ENCODE results near the gene ELOF1.
A peak's percentile ranks its signal among the peaks of the same experiment; 100 is the strongest.

Gene ELOF1

GRCh38 chr19:11534948-11535347 lies 24.1 kb downstream of the ELOF1 start:
- H3K9me3 ChIP-seq (ENCODE audit: low read depth, low read length), result no peaks in the 10 kb centered on the region

GRCh38 chr19:11534538-11534937 lies 24.5 kb downstream of the ELOF1 start:
- Histone ChIP-seq H3K4me3 (no peak overlapping the region), H3K9ac (ENCODE audit: insufficient read length) (no peak overlapping the region), H3K36me3 (ENCODE audit: insufficient read depth, low read length) (no peaks in the 10 kb centered on the region), H3K9me3 (ENCODE audit: low read depth, low read length) (no peaks in the 10 kb centered on the region), H3K27ac (no peak overlapping the region)
- TF ChIP-seq EZH2 (IDR thresholded peaks at IDR 0.05) (no peak), FOXP2 (optimal IDR thresholded peaks at IDR 0.05; ENCODE audit: control extremely low read depth, extremely low read length, insufficient read depth) (no peak), POLR2AphosphoS5 (IDR thresholded peaks at IDR 0.05; ENCODE audit: borderline replicate concordance, low read depth, low read length) (no peak)
- DNase-seq (ENCODE audit: low read depth, low spot score), result no peak

More at GRCh38 chr19:11534948-11535347, 24.1 kb downstream of the ELOF1 start:
- Histone ChIP-seq H3K27ac (no peak overlapping the region; the same call in 1 of the 2 replicates), H3K36me3 (ENCODE audit: insufficient read depth, low read length) (no peaks in the 10 kb centered on the region), H3K4me3 (no peak overlapping the region), H3K9ac (ENCODE audit: insufficient read length) (no peak overlapping the region)
- DNase-seq (ENCODE audit: low read depth, low spot score), result no peak
- TF ChIP-seq POLR2AphosphoS5 (IDR thresholded peaks at IDR 0.05; ENCODE audit: borderline replicate concordance, low read depth, low read length), result no peak
- no peak for TF ChIP-seq EZH2 (IDR thresholded peaks at IDR 0.05)
- TF ChIP-seq FOXP2 (optimal IDR thresholded peaks at IDR 0.05; ENCODE audit: control extremely low read depth, extremely low read length, insufficient read depth), result no peak

DNA sequence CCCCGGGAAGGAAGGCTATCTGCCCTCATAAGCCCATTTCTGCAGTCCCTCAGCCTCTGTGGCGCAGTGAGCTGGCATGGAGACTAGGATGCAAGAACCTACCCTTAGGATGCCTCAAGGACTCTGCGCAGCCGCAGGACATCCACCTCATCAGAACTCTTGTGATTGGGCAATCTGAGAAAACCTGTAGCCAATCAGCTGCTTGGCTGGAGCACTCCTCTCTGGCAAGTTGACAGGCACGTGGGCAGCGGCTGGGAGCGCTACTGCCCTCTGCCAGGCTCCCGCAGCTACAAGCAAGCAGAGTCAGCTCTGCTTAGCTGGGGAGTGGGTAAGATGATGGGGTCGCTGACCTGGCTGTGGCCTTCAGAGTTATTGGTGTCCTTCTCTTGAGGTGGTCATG lies 28.6 kb downstream of the ELOF1 start:
- H3K36me3 ChIP-seq (ENCODE audit: insufficient read depth, low read length), result no peaks in the 10 kb centered on the region
- TF ChIP-seq POLR2AphosphoS5 (IDR thresholded peaks at IDR 0.05; ENCODE audit: borderline replicate concordance, low read depth, low read length) (no peak), FOXP2 (optimal IDR thresholded peaks at IDR 0.05; ENCODE audit: control extremely low read depth, extremely low read length, insufficient read depth) (no peak), EZH2 (IDR thresholded peaks at IDR 0.05) (no peak)
- no peak overlapping the region for H3K9ac ChIP-seq (ENCODE audit: insufficient read length)
- H3K4me3 ChIP-seq, result no peak overlapping the region
- no peak for DNase-seq (ENCODE audit: low read depth, low spot score)
- H3K9me3 ChIP-seq (ENCODE audit: low read depth, low read length), result no peaks in the 10 kb centered on the region
- no peak overlapping the region for H3K27ac ChIP-seq

DNA sequence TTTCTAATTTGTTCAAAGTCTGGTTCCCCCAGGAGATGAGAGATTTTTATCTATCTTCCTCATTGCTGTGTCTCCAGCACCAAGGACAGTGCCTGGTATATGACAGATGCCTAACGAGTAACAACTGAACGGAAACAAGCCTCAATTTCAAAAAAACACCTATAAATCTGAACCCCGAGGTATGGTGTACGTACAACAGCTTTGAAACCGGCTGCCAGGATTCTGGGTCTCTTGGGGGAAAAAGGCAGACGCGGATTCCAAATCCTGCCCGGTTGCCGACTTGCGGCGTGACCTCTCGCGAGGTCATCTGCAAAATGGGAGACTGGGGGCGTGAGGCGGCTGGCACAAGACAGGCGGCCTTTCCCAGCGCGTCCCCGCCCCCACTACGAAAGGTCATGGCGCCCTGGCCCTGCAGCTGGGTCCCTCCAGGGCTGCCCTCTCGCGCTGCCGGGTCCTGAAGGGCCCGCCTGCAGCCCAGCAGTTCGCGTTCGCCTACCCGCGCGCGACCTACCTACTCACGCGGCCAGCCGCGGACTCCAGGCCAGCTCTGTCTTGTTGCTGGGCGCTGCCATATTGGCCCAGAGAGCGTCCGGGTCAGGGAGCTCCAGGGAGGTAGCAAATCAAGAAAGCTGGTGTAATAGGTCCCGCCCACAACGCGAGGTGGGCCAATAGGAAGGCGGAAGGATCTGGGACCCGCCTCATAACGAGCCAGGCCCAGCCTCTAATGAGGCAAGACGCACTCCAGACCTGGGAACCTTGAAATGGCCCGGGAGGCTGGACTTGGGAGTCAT lies 30.3 kb downstream of the ELOF1 start, which contains the start of gene ECSIT:
TSS of gene ECSIT (minus strand) at position 584 of the 791 bp plus-strand sequence. CDS start 9,964 bp downstream, outside the sequence.
- TF ChIP-seq FOXP2 (optimal IDR thresholded peaks at IDR 0.05; ENCODE audit: control extremely low read depth, extremely low read length, insufficient read depth) (no peak), EZH2 (IDR thresholded peaks at IDR 0.05) (no peak), POLR2AphosphoS5 (IDR thresholded peaks at IDR 0.05; ENCODE audit: borderline replicate concordance, low read depth, low read length) (peak; percentile 73)
- H3K9me3 ChIP-seq (ENCODE audit: low read depth, low read length), result no peaks in the 10 kb centered on the region
- no peak within 1 kb of the TSS for H3K27ac ChIP-seq
- no peaks in the 10 kb centered on the region for H3K36me3 ChIP-seq (ENCODE audit: insufficient read depth, low read length)
- peak within 1 kb of the TSS; percentile 62 for H3K9ac ChIP-seq (ENCODE audit: insufficient read length)
- H3K4me3 ChIP-seq, result peak within 1 kb of the TSS; percentile 78
- DNase-seq (ENCODE audit: low read depth, low spot score), result peak; percentile 34

GRCh38 chr19:11519138-11519537 lies 39.9 kb downstream of the ELOF1 start:
- no peak overlapping the region for H3K27ac ChIP-seq
- H3K9ac ChIP-seq (ENCODE audit: insufficient read length), result no peak overlapping the region
- H3K9me3 ChIP-seq (ENCODE audit: low read depth, low read length), result no peaks in the 10 kb centered on the region
- no peaks in the 10 kb centered on the region; the same call in 1 of the 2 replicates for H3K36me3 ChIP-seq (ENCODE audit: insufficient read depth, low read length)
- TF ChIP-seq EZH2 (IDR thresholded peaks at IDR 0.05) (no peak), FOXP2 (optimal IDR thresholded peaks at IDR 0.05; ENCODE audit: control extremely low read depth, extremely low read length, insufficient read depth) (no peak), POLR2AphosphoS5 (IDR thresholded peaks at IDR 0.05; ENCODE audit: borderline replicate concordance, low read depth, low read length) (no peak)
- no peak for DNase-seq (ENCODE audit: low read depth, low spot score)
- no peak overlapping the region for H3K4me3 ChIP-seq

- no peak overlapping the region for H3K27ac ChIP-seq
- H3K4me3 ChIP-seq, result no peak overlapping the region
- TF ChIP-seq POLR2AphosphoS5 (IDR thresholded peaks at IDR 0.05; ENCODE audit: borderline replicate concordance, low read depth, low read length) (no peak), FOXP2 (optimal IDR thresholded peaks at IDR 0.05; ENCODE audit: control extremely low read depth, extremely low read length, insufficient read depth) (no peak), EZH2 (IDR thresholded peaks at IDR 0.05) (no peak)
- H3K9ac ChIP-seq (ENCODE audit: insufficient read length), result no peak overlapping the region
- DNase-seq (ENCODE audit: low read depth, low spot score), result no peak
- H3K9me3 ChIP-seq (ENCODE audit: low read depth, low read length), result no peaks in the 10 kb centered on the region
- H3K36me3 ChIP-seq (ENCODE audit: insufficient read depth, low read length), result no peaks in the 10 kb centered on the region; the same call in 1 of the 2 replicates
These were observed 45.1 kb downstream of the ELOF1 start for GRCh38 chr19:11513946-11514345.

GRCh38 chr19:11510444-11510843 lies 48.6 kb downstream of the ELOF1 start:
- no peak overlapping the region for H3K27ac ChIP-seq
- H3K9ac ChIP-seq (ENCODE audit: insufficient read length), result no peak overlapping the region
- DNase-seq (ENCODE audit: low read depth, low spot score), result no peak
- H3K4me3 ChIP-seq, result no peak overlapping the region
- no peaks in the 10 kb centered on the region; the same call in 1 of the 2 replicates for H3K36me3 ChIP-seq (ENCODE audit: insufficient read depth, low read length)
- H3K9me3 ChIP-seq (ENCODE audit: low read depth, low read length), result no peaks in the 10 kb centered on the region
- TF ChIP-seq POLR2AphosphoS5 (IDR thresholded peaks at IDR 0.05; ENCODE audit: borderline replicate concordance, low read depth, low read length), result no peak
- no peak for TF ChIP-seq EZH2 (IDR thresholded peaks at IDR 0.05)
- TF ChIP-seq FOXP2 (optimal IDR thresholded peaks at IDR 0.05; ENCODE audit: control extremely low read depth, extremely low read length, insufficient read depth), result no peak

DNA sequence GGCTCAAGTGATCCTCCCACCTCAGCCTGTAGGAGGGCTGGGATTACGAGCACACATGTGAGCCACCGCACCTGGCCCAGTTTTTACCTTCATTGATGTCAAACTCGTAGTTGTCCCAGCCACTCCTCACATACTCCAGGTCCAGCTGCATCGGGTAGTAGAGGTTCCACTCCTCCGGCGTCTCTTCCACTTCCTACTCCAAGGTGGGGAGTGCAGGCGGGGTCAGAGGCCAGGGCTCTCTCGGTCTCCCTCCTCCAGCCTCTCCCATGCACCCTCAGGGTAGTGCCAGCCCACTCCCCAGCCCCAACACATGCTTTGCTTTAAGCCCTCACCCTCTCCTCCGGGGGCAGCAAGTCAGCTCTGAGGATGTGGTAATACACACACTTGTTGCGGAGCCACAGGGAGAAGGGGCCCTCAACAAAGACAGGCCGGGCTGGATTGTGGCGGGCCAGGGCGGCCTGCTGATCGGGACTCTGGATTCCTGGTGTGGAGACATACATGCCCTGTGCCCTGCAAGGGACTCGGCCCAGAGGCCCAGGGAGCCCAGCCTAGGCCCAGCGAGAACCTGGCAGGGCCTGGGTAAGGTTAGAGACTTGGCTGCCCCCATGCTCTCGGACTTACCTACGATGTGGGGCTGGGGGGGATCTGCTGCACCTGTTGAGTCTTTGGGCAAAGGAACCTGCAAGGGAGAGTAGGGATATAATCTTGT lies 51.5 kb downstream of the ELOF1 start:
- no peak for DNase-seq (ENCODE audit: low read depth, low spot score)
- no peak overlapping the region for H3K4me3 ChIP-seq
- H3K27ac ChIP-seq, result no peak overlapping the region
- no peaks in the 10 kb centered on the region for H3K9me3 ChIP-seq (ENCODE audit: low read depth, low read length)
- no peaks in the 10 kb centered on the region; the same call in 1 of the 2 replicates for H3K36me3 ChIP-seq (ENCODE audit: insufficient read depth, low read length)
- H3K9ac ChIP-seq (ENCODE audit: insufficient read length), result no peak overlapping the region
- TF ChIP-seq EZH2 (IDR thresholded peaks at IDR 0.05) (no peak), POLR2AphosphoS5 (IDR thresholded peaks at IDR 0.05; ENCODE audit: borderline replicate concordance, low read depth, low read length) (no peak), FOXP2 (optimal IDR thresholded peaks at IDR 0.05; ENCODE audit: control extremely low read depth, extremely low read length, insufficient read depth) (no peak)
